GM10266 (cell line): Measurements from ENCODE around the gene HNRNPR.
"Not testable (repeated sequence)": the region's sequence is repeated elsewhere in the genome, so short reads cannot be mapped to it uniquely, and the experiment has no call there.

Experiments
- DNase-seq: peaks from one replicate; pipeline ENCODE4 v3.0.0; 2012; ENCODE audit errors: extremely low spot score
- CTCF ChIP-seq: IDR thresholded peaks from 2 replicates; pipeline ENCODE4 v1.5.1; 2012; ENCODE audit warnings: mild to moderate bottlenecking, low read depth; ENCODE audit not compliant: control insufficient read depth, insufficient read depth; ENCODE audit errors: missing control alignments

Gene HNRNPR

GRCh38 chr1:23339632-23340031 is 4.5 kb downstream of the HNRNPR start:
- no peak for DNase-seq
- TF ChIP-seq CTCF = no peak

- TF ChIP-seq CTCF = no peak
- no peak for DNase-seq
These were observed 6.2 kb downstream of the HNRNPR start for GRCh38 chr1:23337869-23338268.

GRCh38 chr1:23331713-23332112 is 12.4 kb downstream of the HNRNPR start:
- DNase-seq = no peak
- no peak for TF ChIP-seq CTCF

GRCh38 chr1:23330846-23331245 is 13.2 kb downstream of the HNRNPR start:
- TF ChIP-seq CTCF = no peak
- no peak for DNase-seq

GRCh38 chr1:23325393-23325792 is 18.7 kb downstream of the HNRNPR start:
- no peak for TF ChIP-seq CTCF
- DNase-seq = no peak

- TF ChIP-seq CTCF = no peak
- no peak for DNase-seq
These were observed 21.3 kb downstream of the HNRNPR start for GRCh38 chr1:23322770-23323169.

GRCh38 chr1:23310280-23310679 is 33.8 kb downstream of the HNRNPR start:
- not testable (repeated sequence) for DNase-seq

- no peak for TF ChIP-seq CTCF
- no peak for DNase-seq
These were observed 39.9 kb downstream of the HNRNPR start for GRCh38 chr1:23304140-23304620.
